Heart left ventricle (tissue), 13 donors: ENCODE results near the gene QRSL1.

Experiments used
- CTCF ChIP-seq, 12 donors: fragments of 200-600 bp; sonication (generic) in 4 of 12; IDR thresholded peaks; one replicate each; pipeline versions ENCODE4 v1.5.0 to v1.8.0; 2018 to 2022; ENCODE audit warnings: antibody characterized with exemption in 12 of 12, mild to moderate bottlenecking in 5 of 12
- POLR2A ChIP-seq, 2 donors: fragments of 450-650 bp; IDR thresholded peaks; one replicate each; pipeline ENCODE4 v1.6.1; 2017; ENCODE audit warnings: antibody characterized with exemption in 2 of 2, mild to moderate bottlenecking in 2 of 2, moderate library complexity in 2 of 2
- donor health status: ischemic (EF 13 %, LVEDD 7.1; RV severe dilation, severe dysfunction).
- donor health status: DM: no; HTN: yes; CAD: no.
- donor health status: DM: no; HTN: no; CAD: no.
- donor health status: ischemic (EF 25% LVEDD 6.9; RV normal size, moderate dysfunction).
- donor health status: ischemic (EF 25% LVEDD 5.7; RV mildly dilated, moderate dysfunction).
- donor health status: ischemic (EF 35%, LVEDD 5.7; RV mildly dilated, moderate dysfunction).
- donor health status: nonischemic (EF 11% LVEDD 7.7; RV severe dilation, severe dysfunction).
- donor health status: DM: yes; HTN: yes; CAD: no.
- donor health status: PGD.
- donor health status: ischemic (EF 29% LVEDD 5.4; RV normal size, mild dysfunction).
- donor health status: nonischemic (EF 23%, LVEDD 6.1; RV moderate dilation, normal function).

- TF ChIP-seq CTCF (IDR thresholded peaks at IDR 0.05) (no peak), POLR2A (IDR thresholded peaks at IDR 0.05) (no peak)
Observed at GRCh38 chr6:106648651-106649308, 19.4 kb downstream of the QRSL1 start.
